ENCODE results near the gene SLC1A2. TPM values are rescaled to one million over a fixed set of nuclear protein-coding genes. Genes with fewer than 3 reads are reported as not detected.

The SLC1A2 gene
- total RNA-seq, 1 experiment from 2014 or later: not detected

DNA sequence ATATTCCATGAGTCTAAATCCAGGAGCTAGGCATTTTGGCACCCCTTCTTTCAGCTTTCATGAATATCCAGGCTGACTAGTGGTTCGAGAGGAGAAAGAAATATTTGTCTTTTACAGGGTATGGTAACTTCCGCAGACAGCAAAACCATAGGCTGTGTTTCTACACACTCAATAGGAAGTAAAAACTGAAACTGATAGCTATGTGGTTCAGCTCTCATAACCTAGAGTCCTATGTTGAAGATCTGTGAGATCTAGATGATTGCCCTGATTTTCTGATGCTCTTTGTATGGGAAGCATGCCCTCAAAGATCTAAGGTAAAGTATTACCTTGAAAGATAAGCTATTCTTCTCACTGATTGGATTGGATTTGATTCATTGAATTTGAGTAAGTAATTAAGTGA lies 162.1 kb downstream of the SLC1A2 start:
- no TSS peak for BruUV-seq (replicated peaks)
- Mint-ChIP-seq H3K4me1 (ENCODE audit: insufficient read depth, unreplicated experiment) (no peaks in the 10 kb centered on the region), H3K9me3 (ENCODE audit: unreplicated experiment) (no peaks in the 10 kb centered on the region), H3K36me3 (ENCODE audit: insufficient read depth, unreplicated experiment) (no peaks in the 10 kb centered on the region), H3K27me3 (ENCODE audit: insufficient read depth, unreplicated experiment) (no peaks in the 10 kb centered on the region), H3K4me3 (ENCODE audit: unreplicated experiment) (no peak overlapping the region), H3K27ac (ENCODE audit: low read depth, unreplicated experiment) (no peak overlapping the region)
- DNase-seq (ENCODE audit: unreplicated experiment): no peak
- TF ChIP-seq, protein P1, sequence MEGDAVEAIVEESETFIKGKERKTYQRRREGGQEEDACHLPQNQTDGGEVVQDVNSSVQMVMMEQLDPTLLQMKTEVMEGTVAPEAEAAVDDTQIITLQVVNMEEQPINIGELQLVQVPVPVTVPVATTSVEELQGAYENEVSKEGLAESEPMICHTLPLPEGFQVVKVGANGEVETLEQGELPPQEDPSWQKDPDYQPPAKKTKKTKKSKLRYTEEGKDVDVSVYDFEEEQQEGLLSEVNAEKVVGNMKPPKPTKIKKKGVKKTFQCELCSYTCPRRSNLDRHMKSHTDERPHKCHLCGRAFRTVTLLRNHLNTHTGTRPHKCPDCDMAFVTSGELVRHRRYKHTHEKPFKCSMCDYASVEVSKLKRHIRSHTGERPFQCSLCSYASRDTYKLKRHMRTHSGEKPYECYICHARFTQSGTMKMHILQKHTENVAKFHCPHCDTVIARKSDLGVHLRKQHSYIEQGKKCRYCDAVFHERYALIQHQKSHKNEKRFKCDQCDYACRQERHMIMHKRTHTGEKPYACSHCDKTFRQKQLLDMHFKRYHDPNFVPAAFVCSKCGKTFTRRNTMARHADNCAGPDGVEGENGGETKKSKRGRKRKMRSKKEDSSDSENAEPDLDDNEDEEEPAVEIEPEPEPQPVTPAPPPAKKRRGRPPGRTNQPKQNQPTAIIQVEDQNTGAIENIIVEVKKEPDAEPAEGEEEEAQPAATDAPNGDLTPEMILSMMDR (IDR thresholded peaks at IDR 0.05; ENCODE audit: unreplicated experiment): no peak
- intact Hi-C loops (cut with micrococcal nuclease): no loop called here
- ChIA-PET POLR2A (interaction anchor here (0.6 to 1.4 kb wide), 3 partner anchors 334 to 367 kb away, joined by 3 to 4 read pairs (median 3); no protein-coding TSS in a partner anchor), CTCF (interaction anchor here (0.7 to 2.4 kb wide), 4 partner anchors 130 to 271 kb away, joined by 3 to 10 read pairs (median 4); no protein-coding TSS in a partner anchor)

DNA sequence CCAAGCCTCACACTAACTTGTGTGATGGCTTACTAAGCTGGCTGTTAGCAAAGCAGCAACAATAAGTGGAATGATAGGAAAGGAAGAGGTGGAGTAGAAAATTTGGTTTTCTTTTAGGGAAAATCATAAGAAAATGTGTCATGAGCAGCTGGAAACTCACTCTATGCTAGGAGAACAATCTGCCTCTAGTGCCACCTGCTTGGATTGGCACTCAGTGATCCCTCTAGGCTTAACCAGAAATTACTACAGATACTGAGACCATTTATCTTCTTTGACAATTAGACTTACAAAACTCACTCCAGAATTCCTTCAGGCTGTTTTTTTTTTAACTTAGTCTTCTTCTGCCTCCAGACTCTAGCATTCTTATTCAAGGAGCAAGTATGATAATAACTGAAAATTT lies 163.1 kb downstream of the SLC1A2 start:
- intact Hi-C loops (cut with micrococcal nuclease): no loop called here
- TF ChIP-seq, protein P1 (IDR thresholded peaks at IDR 0.05; ENCODE audit: unreplicated experiment): no peak
- Mint-ChIP-seq H3K4me3 (ENCODE audit: unreplicated experiment) (no peak overlapping the region), H3K9me3 (ENCODE audit: unreplicated experiment) (no peaks in the 10 kb centered on the region), H3K4me1 (ENCODE audit: insufficient read depth, unreplicated experiment) (no peaks in the 10 kb centered on the region), H3K36me3 (ENCODE audit: insufficient read depth, unreplicated experiment) (no peaks in the 10 kb centered on the region), H3K27ac (ENCODE audit: low read depth, unreplicated experiment) (no peak overlapping the region), H3K27me3 (ENCODE audit: insufficient read depth, unreplicated experiment) (no peaks in the 10 kb centered on the region)
- no TSS peak for BruUV-seq (replicated peaks)
- DNase-seq (ENCODE audit: unreplicated experiment): no peak
- ChIA-PET CTCF (interaction anchor here (0.7 to 2.4 kb wide), 5 partner anchors 16 to 272 kb away, joined by 3 to 10 read pairs (median 4); no protein-coding TSS in a partner anchor), POLR2A (interaction anchor here (0.7 to 1.4 kb wide), 2 partner anchors 9 to 339 kb away, joined by 3 read pairs; no protein-coding TSS in a partner anchor)

DNA sequence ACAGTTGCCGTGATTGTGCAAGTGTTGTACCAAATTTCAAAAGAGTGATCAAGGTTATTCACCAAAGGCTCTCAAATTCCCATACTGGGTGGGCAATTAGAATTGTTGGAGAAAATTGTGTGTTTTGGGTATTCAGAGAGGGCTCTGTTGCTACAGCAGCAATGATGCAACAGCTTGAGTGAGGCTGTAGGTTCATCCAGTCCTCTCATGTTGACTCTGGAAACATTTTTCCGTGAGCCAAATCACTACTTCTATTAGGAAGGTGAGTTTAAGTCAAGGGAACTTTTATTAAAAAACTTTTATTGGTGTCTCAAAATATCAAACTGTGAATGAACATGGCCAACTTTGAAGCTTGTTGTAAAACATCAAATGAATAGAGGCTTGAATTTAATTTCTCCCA lies 163.8 kb downstream of the SLC1A2 start:
- ChIA-PET CTCF (interaction anchor here (0.7 to 2.4 kb wide), 2 partner anchors 20 to 132 kb away, joined by 3 to 10 read pairs; no protein-coding TSS in a partner anchor), POLR2A (interaction anchor here (0.7 kb wide), 1 partner anchor 10 kb away, joined by 3 read pairs; no protein-coding TSS in a partner anchor)
- intact Hi-C loops (cut with micrococcal nuclease): no loop called here
- H3K27ac Mint-ChIP-seq (ENCODE audit: low read depth, unreplicated experiment): no peak overlapping the region
- no peaks in the 10 kb centered on the region for H3K4me1 Mint-ChIP-seq (ENCODE audit: insufficient read depth, unreplicated experiment)
- H3K36me3 Mint-ChIP-seq (ENCODE audit: insufficient read depth, unreplicated experiment): no peaks in the 10 kb centered on the region
- no peak for DNase-seq (ENCODE audit: unreplicated experiment)
- BruUV-seq (replicated peaks): no TSS peak
- TF ChIP-seq, protein P1 (IDR thresholded peaks at IDR 0.05; ENCODE audit: unreplicated experiment): no peak
- no peaks in the 10 kb centered on the region for H3K27me3 Mint-ChIP-seq (ENCODE audit: insufficient read depth, unreplicated experiment)
- no peaks in the 10 kb centered on the region for H3K9me3 Mint-ChIP-seq (ENCODE audit: unreplicated experiment)
- no peak overlapping the region for H3K4me3 Mint-ChIP-seq (ENCODE audit: unreplicated experiment)

DNA sequence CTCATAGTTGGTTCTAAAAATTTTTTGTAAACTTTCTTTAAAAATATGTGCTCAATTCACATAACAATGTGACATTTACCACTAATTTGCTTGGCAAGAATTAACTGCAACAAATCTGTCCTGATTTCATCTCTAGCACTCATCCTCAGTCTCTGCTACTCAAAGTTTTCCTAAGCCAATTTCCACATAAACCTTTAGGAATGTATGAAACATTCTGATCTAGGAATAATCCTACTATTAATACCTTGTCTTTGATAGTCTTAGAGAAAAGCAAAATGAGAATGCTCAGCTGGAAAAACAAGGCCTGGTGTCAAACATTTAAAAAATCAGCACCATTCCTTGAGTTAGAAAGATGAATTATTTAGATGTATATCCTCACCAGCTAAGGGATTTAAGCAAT lies 166.1 kb downstream of the SLC1A2 start:
- no peaks in the 10 kb centered on the region for H3K27me3 Mint-ChIP-seq (ENCODE audit: insufficient read depth, unreplicated experiment)
- no peak overlapping the region for H3K27ac Mint-ChIP-seq (ENCODE audit: low read depth, unreplicated experiment)
- no peak for DNase-seq (ENCODE audit: unreplicated experiment)
- CTCF ChIA-PET: interaction anchor here (0.7 kb wide), 1 partner anchor 12 kb away, joined by 3 read pairs; no protein-coding TSS in a partner anchor
- POLR2A ChIA-PET: no interaction called here
- intact Hi-C loops (cut with micrococcal nuclease): no loop called here
- TF ChIP-seq, protein P1 (IDR thresholded peaks at IDR 0.05; ENCODE audit: unreplicated experiment): no peak
- H3K4me1 Mint-ChIP-seq (ENCODE audit: insufficient read depth, unreplicated experiment): peaks cover 5% of the 10 kb centered on the region
- H3K9me3 Mint-ChIP-seq (ENCODE audit: unreplicated experiment): no peaks in the 10 kb centered on the region
- no peak overlapping the region for H3K4me3 Mint-ChIP-seq (ENCODE audit: unreplicated experiment)
- no TSS peak for BruUV-seq (replicated peaks)
- no peaks in the 10 kb centered on the region for H3K36me3 Mint-ChIP-seq (ENCODE audit: insufficient read depth, unreplicated experiment)
